Gastroesophageal sphincter (tissue), 4 donors: ENCODE data around the gene SETBP1. TPM values are rescaled to one million over a fixed set of nuclear protein-coding genes. Genes with fewer than 3 reads are reported as not detected.

Experiments used
- ATAC-seq: fragments of 150-250 bp; one replicate; pipeline ENCODE4 v1.9.1; 2016; ENCODE audit warnings: mild to moderate bottlenecking, moderate library complexity
- H3K27ac ChIP-seq, 4 donors: fragments of 200-600 bp; sonication (generic) in 3 of 4; 1 replicate in 3 of 4; 2 replicates in 1 of 4; pipeline ENCODE4 v1.5.1; 2016 to 2019
- H3K27me3 ChIP-seq: fragments of 200-600 bp; sonication (generic); one replicate; pipeline ENCODE4 v1.5.1; 2019
- H3K36me3 ChIP-seq, 2 donors: fragments of 200-600 bp; sonication (generic); one replicate each; pipeline ENCODE4 v1.5.1; 2019; ENCODE audit warnings: control low read depth in 1 of 2
- H3K4me1 ChIP-seq, 3 donors: fragments of 200-600 bp; sonication (generic); 1 replicate in 2 of 3; 2 replicates in 1 of 3; pipeline ENCODE4 v1.5.1; 2016 to 2019; ENCODE audit warnings: control low read depth in 2 of 3
- H3K4me3 ChIP-seq, 2 donors: fragments of 200-600 bp; sonication (generic); one replicate each; pipeline ENCODE4 v1.5.1; 2019; ENCODE audit warnings: mild to moderate bottlenecking in 1 of 2, moderate library complexity in 1 of 2
- H3K9me3 ChIP-seq, 3 donors: fragments of 200-600 bp; sonication (generic); one replicate each; pipeline ENCODE4 v1.5.1; 2017 to 2019; ENCODE audit warnings: control low read depth in 2 of 3
- EP300 ChIP-seq: sonication (generic); formaldehyde crosslinking; IDR thresholded peaks from one replicate; pipeline ENCODE4 v1.6.1; 2017; ENCODE audit warnings: antibody characterized with exemption, mild to moderate bottlenecking
- POLR2A ChIP-seq, 2 donors: fragments of 450-650 bp; IDR thresholded peaks; one replicate each; pipeline ENCODE4 v1.6.1; 2017; ENCODE audit warnings: antibody characterized with exemption in 2 of 2, mild to moderate bottlenecking in 2 of 2, moderate library complexity in 1 of 2
- POLR2AphosphoS5 ChIP-seq: sonication (generic); formaldehyde crosslinking; IDR thresholded peaks from one replicate; pipeline ENCODE4 v1.6.1; 2017; ENCODE audit warnings: antibody characterized with exemption
- WGBS, 2 donors: methylation state at CpG; one replicate each; pipeline ENCODE4 v1.1.5; 2018; ENCODE audit warnings: low coverage in 1 of 2; 5-methylcytosine and 5-hydroxymethylcytosine counted together
- total RNA-seq, 4 donors: library from RNA; depleted of rRNA; stranded (reverse); fragments of >200 nt; gene quantifications; one replicate each; pipeline ENCODE4 v1.1.0, GENCODE V29; 2016
- TF ChIP-seq, protein P1 (sequence below), 4 experiments: fragments of 200-600 bp in 2 of 4; fragments of 450-650 bp in 2 of 4; sonication (generic) in 1 of 4; IDR thresholded peaks; one replicate each; pipeline ENCODE4 v1.5.1; 2017 to 2019; ENCODE audit warnings: antibody characterized with exemption in 4 of 4, mild to moderate bottlenecking in 2 of 4, moderate library complexity in 2 of 4

SETBP1 gene
- total RNA-seq, 4 donors from 2014 or later = 42.5 to 87.6 (median 67.8) TPM

DNA sequence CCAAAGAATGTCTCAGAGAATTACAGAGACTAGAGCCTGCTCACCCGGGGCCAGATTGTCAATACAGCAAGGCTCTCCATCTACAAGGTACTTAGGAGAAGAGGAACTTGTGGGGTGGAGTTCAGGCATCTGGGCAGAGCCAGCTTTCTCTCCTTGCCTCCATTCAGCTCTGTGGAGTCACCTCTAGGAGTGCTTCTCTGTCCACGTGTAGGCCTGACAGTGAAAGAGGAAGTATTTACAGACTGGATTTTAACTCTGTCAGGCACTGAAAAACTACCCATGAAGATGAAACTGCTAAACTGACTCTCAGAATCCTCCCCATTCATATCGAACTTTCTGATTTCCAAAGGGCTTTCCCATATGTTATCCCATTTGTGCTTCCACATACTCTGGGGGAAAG lies 315.6 kb downstream of the SETBP1 start:
- H3K9me3 ChIP-seq = no peaks in the 10 kb centered on the region
- no peaks in the 10 kb centered on the region for H3K36me3 ChIP-seq
- 72 to 83% methylated on average over 1 to 2 of the region's 3 CpGs for WGBS, 2 donors
- H3K27me3 ChIP-seq = no peaks in the 10 kb centered on the region
- no peaks in the 10 kb centered on the region for H3K4me1 ChIP-seq
- TF ChIP-seq EP300 = no peak
- ATAC-seq = no peak
- no peak overlapping the region for H3K4me3 ChIP-seq
- H3K27ac ChIP-seq = no peak overlapping the region

DNA sequence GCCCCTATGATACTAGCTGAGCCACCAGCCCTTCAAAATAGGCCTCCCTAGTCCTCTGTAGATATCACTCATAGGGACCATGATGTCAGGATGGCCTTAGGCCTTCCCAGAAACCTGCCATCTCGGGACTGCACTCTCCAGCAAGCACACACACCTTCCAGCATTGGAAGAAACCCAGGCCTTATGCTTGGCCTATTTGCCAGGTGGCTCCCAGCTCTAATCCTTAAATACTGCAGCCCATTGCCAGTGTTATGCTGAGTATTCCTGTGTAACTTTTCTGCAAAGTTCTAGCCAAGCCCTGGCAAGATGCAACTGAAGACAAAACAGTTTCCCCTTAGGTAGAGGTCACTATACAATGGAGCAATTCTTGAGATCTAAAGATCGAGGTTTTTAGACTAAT lies 316.5 kb downstream of the SETBP1 start:
- WGBS, 2 donors = 89 to 92% methylated on average over 1 of the region's 2 CpGs
- no peak for TF ChIP-seq EP300
- TF ChIP-seq POLR2A (IDR thresholded peaks at IDR 0.05) = no peak
- no peak for TF ChIP-seq POLR2AphosphoS5
- TF ChIP-seq, protein P1, sequence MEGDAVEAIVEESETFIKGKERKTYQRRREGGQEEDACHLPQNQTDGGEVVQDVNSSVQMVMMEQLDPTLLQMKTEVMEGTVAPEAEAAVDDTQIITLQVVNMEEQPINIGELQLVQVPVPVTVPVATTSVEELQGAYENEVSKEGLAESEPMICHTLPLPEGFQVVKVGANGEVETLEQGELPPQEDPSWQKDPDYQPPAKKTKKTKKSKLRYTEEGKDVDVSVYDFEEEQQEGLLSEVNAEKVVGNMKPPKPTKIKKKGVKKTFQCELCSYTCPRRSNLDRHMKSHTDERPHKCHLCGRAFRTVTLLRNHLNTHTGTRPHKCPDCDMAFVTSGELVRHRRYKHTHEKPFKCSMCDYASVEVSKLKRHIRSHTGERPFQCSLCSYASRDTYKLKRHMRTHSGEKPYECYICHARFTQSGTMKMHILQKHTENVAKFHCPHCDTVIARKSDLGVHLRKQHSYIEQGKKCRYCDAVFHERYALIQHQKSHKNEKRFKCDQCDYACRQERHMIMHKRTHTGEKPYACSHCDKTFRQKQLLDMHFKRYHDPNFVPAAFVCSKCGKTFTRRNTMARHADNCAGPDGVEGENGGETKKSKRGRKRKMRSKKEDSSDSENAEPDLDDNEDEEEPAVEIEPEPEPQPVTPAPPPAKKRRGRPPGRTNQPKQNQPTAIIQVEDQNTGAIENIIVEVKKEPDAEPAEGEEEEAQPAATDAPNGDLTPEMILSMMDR (IDR thresholded peaks at IDR 0.05) = no peak
- no peaks in the 10 kb centered on the region for H3K36me3 ChIP-seq
- H3K27ac ChIP-seq = no peak overlapping the region
- H3K4me3 ChIP-seq = no peak overlapping the region
- no peak for ATAC-seq
- no peaks in the 10 kb centered on the region for H3K9me3 ChIP-seq
- peaks cover 0 to 6% (median 0%) of the 10 kb centered on the region in 3 donors for H3K4me1 ChIP-seq
- H3K27me3 ChIP-seq = no peaks in the 10 kb centered on the region

DNA sequence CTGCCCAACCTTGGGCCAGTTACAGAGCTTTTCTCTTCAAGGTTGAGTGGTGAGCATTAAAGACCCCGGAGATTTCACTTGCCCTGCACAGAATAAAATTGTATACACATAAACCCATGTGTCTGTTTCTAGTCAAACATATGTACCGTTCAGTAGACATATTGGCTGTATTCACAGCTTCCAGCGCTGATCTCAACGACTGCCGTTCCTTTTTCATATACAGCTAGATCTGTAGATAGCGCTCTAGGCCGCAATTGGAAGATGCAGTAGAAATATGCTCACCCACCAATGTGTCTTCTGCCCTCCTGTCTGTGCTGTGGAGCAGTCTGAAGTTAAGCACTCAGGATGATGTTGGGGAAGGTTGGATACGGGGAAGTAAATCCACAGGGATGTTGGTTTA lies 317.7 kb downstream of the SETBP1 start:
- peaks cover 0 to 13% (median 0%) of the 10 kb centered on the region in 3 donors for H3K4me1 ChIP-seq
- H3K27me3 ChIP-seq = no peaks in the 10 kb centered on the region
- TF ChIP-seq, protein P1 (IDR thresholded peaks at IDR 0.05) = no peak
- TF ChIP-seq POLR2A (IDR thresholded peaks at IDR 0.05) (no peak), EP300 (no peak), POLR2AphosphoS5 (no peak)
- no peak for ATAC-seq
- H3K36me3 ChIP-seq = no peaks in the 10 kb centered on the region
- 96 to 98% methylated on average over 7 to 8 of the region's 8 CpGs for WGBS, 2 donors
- no peak overlapping the region for H3K27ac ChIP-seq
- H3K9me3 ChIP-seq = no peaks in the 10 kb centered on the region
- no peak overlapping the region for H3K4me3 ChIP-seq

DNA sequence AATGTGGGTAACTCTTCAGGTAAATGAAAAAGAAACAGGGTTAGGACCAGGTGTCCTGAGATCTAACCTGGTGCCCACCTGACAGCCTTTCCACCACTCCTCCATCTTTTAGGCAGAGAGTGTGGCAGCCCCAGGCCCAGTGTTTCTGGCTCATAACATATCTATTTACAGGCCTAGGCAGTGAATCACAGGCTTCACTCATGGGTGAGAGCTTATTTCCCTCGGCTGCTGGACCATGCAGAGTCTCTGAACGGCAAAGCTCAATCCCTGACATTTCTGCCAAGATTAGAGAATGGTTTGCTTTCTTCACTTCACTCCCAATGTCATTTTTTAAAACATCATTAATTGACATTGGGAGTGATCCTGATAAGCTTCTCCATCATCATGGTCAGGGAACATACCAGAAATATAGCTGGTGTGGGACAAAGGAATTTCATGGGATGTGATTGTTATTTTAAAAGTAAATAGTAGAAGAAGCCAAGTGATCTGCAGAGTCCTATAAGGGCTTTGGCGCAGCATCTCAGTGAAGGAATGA lies 323.9 kb downstream of the SETBP1 start:
- no peaks in the 10 kb centered on the region for H3K36me3 ChIP-seq
- no peak for ATAC-seq
- no peaks in the 10 kb centered on the region for H3K27me3 ChIP-seq
- H3K27ac ChIP-seq = peak overlapping the region in 1 of 4 donors; percentile 19
- no peak overlapping the region for H3K4me3 ChIP-seq
- TF ChIP-seq, protein P1 (IDR thresholded peaks at IDR 0.05) = no peak
- TF ChIP-seq POLR2A (IDR thresholded peaks at IDR 0.05) (no peak), EP300 (no peak), POLR2AphosphoS5 (no peak)
- no peaks in the 10 kb centered on the region for H3K9me3 ChIP-seq
- 50 to 61% methylated on average over 3 of the region's 3 CpGs for WGBS, 2 donors
- peaks cover 0 to 25% (median 0%) of the 10 kb centered on the region in 3 donors for H3K4me1 ChIP-seq

DNA sequence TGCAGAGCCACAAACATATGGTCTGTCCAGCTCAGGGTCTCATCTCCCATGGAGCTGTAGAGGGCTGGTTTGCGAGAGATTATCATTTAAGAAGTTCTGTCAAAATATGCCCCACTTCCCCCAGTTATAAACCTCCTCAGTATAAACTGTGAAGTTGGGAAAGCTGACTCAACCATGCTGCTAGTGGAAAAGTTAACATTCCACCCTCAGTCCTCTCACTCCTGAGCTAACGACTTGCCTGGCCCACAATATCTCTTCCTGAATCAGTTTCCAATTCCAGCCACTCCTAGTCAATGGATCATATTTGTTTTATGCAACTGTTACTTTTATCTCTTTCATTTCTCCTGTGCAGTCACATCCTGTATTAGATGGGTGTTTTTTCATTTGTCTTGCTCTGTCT lies 326.2 kb downstream of the SETBP1 start:
- Histone ChIP-seq H3K27me3 (no peaks in the 10 kb centered on the region), H3K9me3 (no peaks in the 10 kb centered on the region), H3K27ac (no peak overlapping the region), H3K4me3 (no peak overlapping the region), H3K36me3 (no peaks in the 10 kb centered on the region), H3K4me1 (peaks cover 0 to 28% (median 0%) of the 10 kb centered on the region in 3 donors)
- 62 to 75% methylated on average over 2 of the region's 2 CpGs for WGBS, 2 donors
- TF ChIP-seq POLR2AphosphoS5 (no peak), POLR2A (IDR thresholded peaks at IDR 0.05) (no peak)
- TF ChIP-seq, protein P1 (IDR thresholded peaks at IDR 0.05) = no peak
- ATAC-seq = no peak
